GM23338 (cell line): ENCODE measurements around the gene PCIF1. TPM values are rescaled to one million over a fixed set of nuclear protein-coding genes. Genes with fewer than 3 reads are reported as not detected.

Source experiments
- ATAC-seq: fragments of 200-7000 bp; cut with Tn5 transposase; 3 replicates; pipeline ENCODE4 v1.9.1; 2020
- DNase-seq: peaks from one replicate; pipeline ENCODE4 v3.0.0-alpha.2; 2015; ENCODE audit warnings: low spot score
- H2AFZ ChIP-seq: fragments of 200-600 bp; sonication (generic); 2 replicates; pipeline ENCODE4 v1.8.0; 2016; ENCODE audit warnings: antibody characterized with exemption, mild to moderate bottlenecking, moderate library complexity
- H3F3A ChIP-seq: fragments of 200-600 bp; sonication (generic); replicated peaks from 2 replicates; pipeline ENCODE4 v1.8.0; 2017; ENCODE audit warnings: antibody characterized with exemption, mixed run types, low read depth
- H3K27ac ChIP-seq: fragments of 200-600 bp; sonication (generic); 2 replicates; pipeline ENCODE4 v1.6.1; 2016; ENCODE audit warnings: low read depth
- H3K27me3 ChIP-seq: fragments of 200-600 bp; sonication (generic); 2 replicates; pipeline ENCODE4 v1.8.0; 2016; ENCODE audit warnings: mild to moderate bottlenecking, mixed run types, moderate library complexity; ENCODE audit not compliant: insufficient read depth
- H3K36me3 ChIP-seq: fragments of 200-600 bp; sonication (generic); 2 replicates; pipeline ENCODE4 v1.8.0; 2016; ENCODE audit warnings: mild to moderate bottlenecking; ENCODE audit not compliant: insufficient read depth
- H3K4me1 ChIP-seq: fragments of 200-600 bp; sonication (generic); 2 replicates; pipeline ENCODE4 v1.8.0; 2016; ENCODE audit warnings: mild to moderate bottlenecking, moderate library complexity; ENCODE audit not compliant: insufficient read depth
- H3K4me2 ChIP-seq: fragments of 200-600 bp; sonication (generic); 2 replicates; pipeline ENCODE4 v1.7.1; 2017; ENCODE audit warnings: mixed run types
- H3K4me3 ChIP-seq: fragments of 200-600 bp; sonication (generic); 2 replicates; pipeline ENCODE4 v1.6.1; 2016; ENCODE audit warnings: mixed run types
- H3K79me2 ChIP-seq: fragments of 200-600 bp; sonication (generic); replicated peaks from 2 replicates; pipeline ENCODE4 v1.8.0; 2017; ENCODE audit warnings: mild to moderate bottlenecking; ENCODE audit not compliant: insufficient read depth
- H3K9me2 ChIP-seq: fragments of 200-600 bp; sonication (generic); 2 replicates; pipeline ENCODE4 v1.8.0; 2017; ENCODE audit not compliant: insufficient read depth
- H4K20me1 ChIP-seq: fragments of 200-600 bp; sonication (generic); replicated peaks from 2 replicates; pipeline ENCODE4 v1.8.0; 2017; ENCODE audit warnings: mild to moderate bottlenecking; ENCODE audit not compliant: insufficient read depth
- H3K27ac Mint-ChIP-seq: 2 replicates; pipeline ENCODE4 v1.8.0; 2020; ENCODE audit warnings: inconsistent platforms, mild to moderate bottlenecking, moderate library complexity, mixed read lengths
- H3K27me3 Mint-ChIP-seq: 3 replicates; pipeline ENCODE4 v1.8.0; 2022; ENCODE audit warnings: low read depth, mild to moderate bottlenecking, moderate library complexity, mixed read lengths, inconsistent platforms; ENCODE audit not compliant: insufficient read depth, poor library complexity
- H3K36me3 Mint-ChIP-seq: 3 replicates; pipeline ENCODE4 v1.8.0; 2021; ENCODE audit warnings: low read depth, mild to moderate bottlenecking, inconsistent platforms, moderate library complexity, mixed read lengths
- H3K4me1 Mint-ChIP-seq: 3 replicates; pipeline ENCODE4 v1.8.0; 2020; ENCODE audit warnings: mild to moderate bottlenecking, inconsistent platforms, mixed read lengths
- H3K4me3 Mint-ChIP-seq: 3 replicates; pipeline ENCODE4 v1.8.0; 2021; ENCODE audit warnings: moderate library complexity, mild to moderate bottlenecking, inconsistent platforms, mixed read lengths
- H3K9me3 Mint-ChIP-seq: 3 replicates; pipeline ENCODE4 v1.8.0; 2020; ENCODE audit warnings: moderate library complexity, mild to moderate bottlenecking, inconsistent platforms, mixed read lengths
- CREB1 ChIP-seq: fragments of 250-450 bp; sonication (Bioruptor Pico); IDR thresholded peaks from 2 replicates; pipeline ENCODE4 v1.5.0; 2020; ENCODE audit warnings: low read depth, mild to moderate bottlenecking, moderate library complexity
- CTCF ChIP-seq, 2 experiments: fragments of 200-600 bp in 1 of 2; sonication (generic) in 1 of 2; conservative IDR thresholded peaks; 2 replicates each; pipeline versions ENCODE4 v1.5.1 to v1.6.1; 2016 to 2017; ENCODE audit warnings: antibody characterized with exemption in 2 of 2, low read depth in 2 of 2, mild to moderate bottlenecking in 2 of 2, moderate library complexity in 1 of 2
- EZH2 ChIP-seq: fragments of 200-600 bp; sonication (generic); IDR thresholded peaks from one replicate; pipeline ENCODE4 v1.8.0; 2017; ENCODE audit warnings: antibody characterized with exemption, mild to moderate bottlenecking, low read depth; ENCODE audit not compliant: unreplicated experiment
- EZH2phosphoT487 ChIP-seq: fragments of 200-600 bp; sonication (generic); IDR thresholded peaks from one replicate; pipeline ENCODE4 v1.8.1; 2018; ENCODE audit warnings: antibody characterized with exemption; ENCODE audit not compliant: unreplicated experiment
- JUNB ChIP-seq: IDR thresholded peaks from one replicate; pipeline ENCODE4 v1.6.1; 2016; ENCODE audit warnings: antibody characterized with exemption; ENCODE audit not compliant: unreplicated experiment
- NANOG ChIP-seq: IDR thresholded peaks from 2 replicates; pipeline ENCODE4 v1.6.1; 2016; ENCODE audit warnings: antibody characterized with exemption, borderline replicate concordance
- POLR2AphosphoS5 ChIP-seq: IDR thresholded peaks from 2 replicates; pipeline ENCODE4 v1.6.1; 2016; ENCODE audit warnings: antibody characterized with exemption, low read depth
- STAT1 ChIP-seq: IDR thresholded peaks from one replicate; pipeline ENCODE4 v1.6.1; 2016; ENCODE audit warnings: antibody characterized with exemption; ENCODE audit not compliant: unreplicated experiment
- ZNF114 ChIP-seq: fragments of 250-450 bp; sonication (Bioruptor Pico); IDR thresholded peaks from 2 replicates; pipeline ENCODE4 v1.5.0; 2020; ENCODE audit warnings: mild to moderate bottlenecking, moderate library complexity
- ZNF331 ChIP-seq: fragments of 250-450 bp; sonication (Bioruptor Pico); IDR thresholded peaks from 2 replicates; pipeline ENCODE4 v1.5.0; 2020; ENCODE audit warnings: low read depth, mild to moderate bottlenecking, moderate library complexity
- polyA plus RNA-seq: library from polyadenylated mRNA; unstranded; fragments of >200 nt; fragmentation: Nextera tagmentation; extraction: Ambion mirVana; gene quantifications from 2 replicates; pipeline ENCODE4 v1.2.1, GENCODE V29; 2016
- total RNA-seq: library from RNA; depleted of rRNA; stranded (reverse); fragments of >200 nt; shearing (Covaris generic); gene quantifications from 2 replicates; pipeline ENCODE4 v1.2.3, GENCODE V29; 2014
- TF ChIP-seq, protein P1 (sequence below): IDR thresholded peaks from 2 replicates; pipeline ENCODE4 v1.6.1; 2016; ENCODE audit warnings: antibody characterized with exemption
- TF ChIP-seq, protein P2 (sequence below): fragments of 250-450 bp; sonication (Bioruptor Pico); IDR thresholded peaks from 2 replicates; pipeline ENCODE4 v1.5.0; 2020; ENCODE audit warnings: mild to moderate bottlenecking, moderate library complexity
- TF ChIP-seq, protein P3 (sequence below): IDR thresholded peaks from one replicate; pipeline ENCODE4 v1.6.1; 2018; ENCODE audit warnings: antibody characterized with exemption; ENCODE audit not compliant: unreplicated experiment

The PCIF1 gene
- total and polyA plus RNA-seq, 2 experiments from 2014 or later: 26.1 to 28.3 TPM

GRCh38 chr20:45951925-45952834 is 17.7 kb downstream of the PCIF1 start:
- peaks cover 5% of the 10 kb centered on the region; the same call in 2 of the 3 replicates for H3K4me1 Mint-ChIP-seq
- no peaks in the 10 kb centered on the region for H3F3A ChIP-seq
- no peaks in the 10 kb centered on the region for H3K9me2 ChIP-seq
- H2AFZ ChIP-seq: no peak overlapping the region
- no peak overlapping the region for H3K4me3 Mint-ChIP-seq
- no peaks in the 10 kb centered on the region for H3K27me3 ChIP-seq
- no peaks in the 10 kb centered on the region for H3K9me3 Mint-ChIP-seq
- peaks cover 19% of the 10 kb centered on the region for H3K36me3 Mint-ChIP-seq
- no peaks in the 10 kb centered on the region for H3K36me3 ChIP-seq
- H3K4me3 ChIP-seq: no peak overlapping the region
- no peaks in the 10 kb centered on the region; the same call in 1 of the 2 replicates for H3K4me1 ChIP-seq
- DNase-seq (no peak), ATAC-seq (no peak)
- peak overlapping the region; percentile 75 for H3K27ac Mint-ChIP-seq
- no peak overlapping the region for H3K4me2 ChIP-seq
- no peaks in the 10 kb centered on the region for H3K79me2 ChIP-seq
- peaks cover 13% of the 10 kb centered on the region for H3K27me3 Mint-ChIP-seq
- no peaks in the 10 kb centered on the region; the same call in 1 of the 2 replicates for H4K20me1 ChIP-seq
- H3K27ac ChIP-seq: no peak overlapping the region
- TF ChIP-seq JUNB: no peak
- no peak for TF ChIP-seq CREB1 (CRISPR knock-in tag)
- no peak for TF ChIP-seq STAT1
- TF ChIP-seq, protein P1, sequence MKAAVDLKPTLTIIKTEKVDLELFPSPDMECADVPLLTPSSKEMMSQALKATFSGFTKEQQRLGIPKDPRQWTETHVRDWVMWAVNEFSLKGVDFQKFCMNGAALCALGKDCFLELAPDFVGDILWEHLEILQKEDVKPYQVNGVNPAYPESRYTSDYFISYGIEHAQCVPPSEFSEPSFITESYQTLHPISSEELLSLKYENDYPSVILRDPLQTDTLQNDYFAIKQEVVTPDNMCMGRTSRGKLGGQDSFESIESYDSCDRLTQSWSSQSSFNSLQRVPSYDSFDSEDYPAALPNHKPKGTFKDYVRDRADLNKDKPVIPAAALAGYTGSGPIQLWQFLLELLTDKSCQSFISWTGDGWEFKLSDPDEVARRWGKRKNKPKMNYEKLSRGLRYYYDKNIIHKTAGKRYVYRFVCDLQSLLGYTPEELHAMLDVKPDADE: no peak
- TF ChIP-seq, protein P2, sequence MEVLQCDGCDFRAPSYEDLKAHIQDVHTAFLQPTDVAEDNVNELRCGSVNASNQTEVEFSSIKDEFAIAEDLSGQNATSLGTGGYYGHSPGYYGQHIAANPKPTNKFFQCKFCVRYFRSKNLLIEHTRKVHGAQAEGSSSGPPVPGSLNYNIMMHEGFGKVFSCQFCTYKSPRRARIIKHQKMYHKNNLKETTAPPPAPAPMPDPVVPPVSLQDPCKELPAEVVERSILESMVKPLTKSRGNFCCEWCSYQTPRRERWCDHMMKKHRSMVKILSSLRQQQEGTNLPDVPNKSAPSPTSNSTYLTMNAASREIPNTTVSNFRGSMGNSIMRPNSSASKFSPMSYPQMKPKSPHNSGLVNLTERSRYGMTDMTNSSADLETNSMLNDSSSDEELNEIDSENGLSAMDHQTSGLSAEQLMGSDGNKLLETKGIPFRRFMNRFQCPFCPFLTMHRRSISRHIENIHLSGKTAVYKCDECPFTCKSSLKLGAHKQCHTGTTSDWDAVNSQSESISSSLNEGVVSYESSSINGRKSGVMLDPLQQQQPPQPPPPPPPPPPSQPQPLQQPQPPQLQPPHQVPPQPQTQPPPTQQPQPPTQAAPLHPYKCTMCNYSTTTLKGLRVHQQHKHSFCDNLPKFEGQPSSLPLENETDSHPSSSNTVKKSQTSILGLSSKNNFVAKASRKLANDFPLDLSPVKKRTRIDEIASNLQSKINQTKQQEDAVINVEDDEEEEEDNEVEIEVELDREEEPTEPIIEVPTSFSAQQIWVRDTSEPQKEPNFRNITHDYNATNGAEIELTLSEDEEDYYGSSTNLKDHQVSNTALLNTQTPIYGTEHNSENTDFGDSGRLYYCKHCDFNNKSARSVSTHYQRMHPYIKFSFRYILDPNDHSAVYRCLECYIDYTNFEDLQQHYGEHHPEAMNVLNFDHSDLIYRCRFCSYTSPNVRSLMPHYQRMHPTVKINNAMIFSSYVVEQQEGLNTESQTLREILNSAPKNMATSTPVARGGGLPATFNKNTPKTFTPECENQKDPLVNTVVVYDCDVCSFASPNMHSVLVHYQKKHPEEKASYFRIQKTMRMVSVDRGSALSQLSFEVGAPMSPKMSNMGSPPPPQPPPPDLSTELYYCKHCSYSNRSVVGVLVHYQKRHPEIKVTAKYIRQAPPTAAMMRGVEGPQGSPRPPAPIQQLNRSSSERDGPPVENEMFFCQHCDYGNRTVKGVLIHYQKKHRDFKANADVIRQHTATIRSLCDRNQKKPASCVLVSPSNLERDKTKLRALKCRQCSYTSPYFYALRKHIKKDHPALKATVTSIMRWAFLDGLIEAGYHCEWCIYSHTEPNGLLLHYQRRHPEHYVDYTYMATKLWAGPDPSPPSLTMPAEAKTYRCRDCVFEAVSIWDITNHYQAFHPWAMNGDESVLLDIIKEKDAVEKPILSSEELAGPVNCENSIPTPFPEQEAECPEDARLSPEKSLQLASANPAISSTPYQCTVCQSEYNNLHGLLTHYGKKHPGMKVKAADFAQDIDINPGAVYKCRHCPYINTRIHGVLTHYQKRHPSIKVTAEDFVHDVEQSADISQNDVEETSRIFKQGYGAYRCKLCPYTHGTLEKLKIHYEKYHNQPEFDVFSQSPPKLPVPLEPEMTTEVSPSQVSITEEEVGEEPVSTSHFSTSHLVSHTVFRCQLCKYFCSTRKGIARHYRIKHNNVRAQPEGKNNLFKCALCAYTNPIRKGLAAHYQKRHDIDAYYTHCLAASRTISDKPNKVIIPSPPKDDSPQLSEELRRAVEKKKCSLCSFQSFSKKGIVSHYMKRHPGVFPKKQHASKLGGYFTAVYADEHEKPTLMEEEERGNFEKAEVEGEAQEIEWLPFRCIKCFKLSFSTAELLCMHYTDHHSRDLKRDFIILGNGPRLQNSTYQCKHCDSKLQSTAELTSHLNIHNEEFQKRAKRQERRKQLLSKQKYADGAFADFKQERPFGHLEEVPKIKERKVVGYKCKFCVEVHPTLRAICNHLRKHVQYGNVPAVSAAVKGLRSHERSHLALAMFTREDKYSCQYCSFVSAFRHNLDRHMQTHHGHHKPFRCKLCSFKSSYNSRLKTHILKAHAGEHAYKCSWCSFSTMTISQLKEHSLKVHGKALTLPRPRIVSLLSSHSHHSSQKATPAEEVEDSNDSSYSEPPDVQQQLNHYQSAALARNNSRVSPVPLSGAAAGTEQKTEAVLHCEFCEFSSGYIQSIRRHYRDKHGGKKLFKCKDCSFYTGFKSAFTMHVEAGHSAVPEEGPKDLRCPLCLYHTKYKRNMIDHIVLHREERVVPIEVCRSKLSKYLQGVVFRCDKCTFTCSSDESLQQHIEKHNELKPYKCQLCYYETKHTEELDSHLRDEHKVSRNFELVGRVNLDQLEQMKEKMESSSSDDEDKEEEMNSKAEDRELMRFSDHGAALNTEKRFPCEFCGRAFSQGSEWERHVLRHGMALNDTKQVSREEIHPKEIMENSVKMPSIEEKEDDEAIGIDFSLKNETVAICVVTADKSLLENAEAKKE (CRISPR knock-in tag): no peak
- no peak for TF ChIP-seq NANOG
- no peak for TF ChIP-seq ZNF331
- TF ChIP-seq, protein P3, sequence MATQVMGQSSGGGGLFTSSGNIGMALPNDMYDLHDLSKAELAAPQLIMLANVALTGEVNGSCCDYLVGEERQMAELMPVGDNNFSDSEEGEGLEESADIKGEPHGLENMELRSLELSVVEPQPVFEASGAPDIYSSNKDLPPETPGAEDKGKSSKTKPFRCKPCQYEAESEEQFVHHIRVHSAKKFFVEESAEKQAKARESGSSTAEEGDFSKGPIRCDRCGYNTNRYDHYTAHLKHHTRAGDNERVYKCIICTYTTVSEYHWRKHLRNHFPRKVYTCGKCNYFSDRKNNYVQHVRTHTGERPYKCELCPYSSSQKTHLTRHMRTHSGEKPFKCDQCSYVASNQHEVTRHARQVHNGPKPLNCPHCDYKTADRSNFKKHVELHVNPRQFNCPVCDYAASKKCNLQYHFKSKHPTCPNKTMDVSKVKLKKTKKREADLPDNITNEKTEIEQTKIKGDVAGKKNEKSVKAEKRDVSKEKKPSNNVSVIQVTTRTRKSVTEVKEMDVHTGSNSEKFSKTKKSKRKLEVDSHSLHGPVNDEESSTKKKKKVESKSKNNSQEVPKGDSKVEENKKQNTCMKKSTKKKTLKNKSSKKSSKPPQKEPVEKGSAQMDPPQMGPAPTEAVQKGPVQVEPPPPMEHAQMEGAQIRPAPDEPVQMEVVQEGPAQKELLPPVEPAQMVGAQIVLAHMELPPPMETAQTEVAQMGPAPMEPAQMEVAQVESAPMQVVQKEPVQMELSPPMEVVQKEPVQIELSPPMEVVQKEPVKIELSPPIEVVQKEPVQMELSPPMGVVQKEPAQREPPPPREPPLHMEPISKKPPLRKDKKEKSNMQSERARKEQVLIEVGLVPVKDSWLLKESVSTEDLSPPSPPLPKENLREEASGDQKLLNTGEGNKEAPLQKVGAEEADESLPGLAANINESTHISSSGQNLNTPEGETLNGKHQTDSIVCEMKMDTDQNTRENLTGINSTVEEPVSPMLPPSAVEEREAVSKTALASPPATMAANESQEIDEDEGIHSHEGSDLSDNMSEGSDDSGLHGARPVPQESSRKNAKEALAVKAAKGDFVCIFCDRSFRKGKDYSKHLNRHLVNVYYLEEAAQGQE: no peak
- TF ChIP-seq EZH2phosphoT487: no peak
- TF ChIP-seq POLR2AphosphoS5: no peak
- no peak for TF ChIP-seq EZH2
- no peak for TF ChIP-seq ZNF114
- TF ChIP-seq CTCF (conservative IDR thresholded peaks at IDR 0.05; ENCODE audit: low read depth in 2 of 2): no peak
